OCI-M2 (cell line): ENCODE data around the gene TTC34.

Experiments
- DNase-seq: peaks from one replicate; lab custom pipeline; 2025; ENCODE audit not compliant: unreplicated experiment; lab: John Stamatoyannopoulos, UW

The TTC34 gene

DNA sequence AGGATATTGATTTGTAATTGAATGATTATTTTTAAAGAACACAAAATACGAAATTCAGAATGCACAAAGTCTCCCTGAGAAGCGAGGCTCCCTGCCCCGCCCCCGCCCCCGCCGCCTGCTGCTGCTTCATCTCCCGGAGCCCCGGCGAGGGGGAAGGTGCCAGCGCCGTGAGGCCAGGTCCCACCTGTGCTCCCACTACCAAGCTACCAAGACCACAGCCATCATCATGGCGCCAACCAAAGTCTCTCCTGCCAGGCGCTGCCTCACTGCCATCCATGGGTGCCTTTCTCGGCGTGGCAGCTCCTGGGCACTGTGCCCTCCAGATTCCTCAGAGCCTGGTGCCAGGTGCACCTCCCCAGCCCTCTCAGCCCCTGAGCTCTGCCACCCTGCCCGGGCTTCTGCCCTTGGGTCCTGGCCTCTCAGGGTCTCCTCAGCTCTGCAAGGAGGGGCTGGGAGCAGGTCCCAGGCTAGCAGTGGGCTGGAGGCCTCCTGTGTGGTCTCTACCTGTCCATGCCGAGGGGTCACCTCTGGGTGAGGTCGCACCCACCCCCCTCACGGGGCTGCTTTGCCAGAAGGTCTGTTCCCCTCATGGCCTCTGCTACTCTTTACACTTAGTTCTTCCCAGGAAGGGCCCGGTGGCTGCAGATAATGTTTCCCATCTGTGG is 29.4 kb upstream of the TTC34 start:
- DNase-seq, result no peak

DNA sequence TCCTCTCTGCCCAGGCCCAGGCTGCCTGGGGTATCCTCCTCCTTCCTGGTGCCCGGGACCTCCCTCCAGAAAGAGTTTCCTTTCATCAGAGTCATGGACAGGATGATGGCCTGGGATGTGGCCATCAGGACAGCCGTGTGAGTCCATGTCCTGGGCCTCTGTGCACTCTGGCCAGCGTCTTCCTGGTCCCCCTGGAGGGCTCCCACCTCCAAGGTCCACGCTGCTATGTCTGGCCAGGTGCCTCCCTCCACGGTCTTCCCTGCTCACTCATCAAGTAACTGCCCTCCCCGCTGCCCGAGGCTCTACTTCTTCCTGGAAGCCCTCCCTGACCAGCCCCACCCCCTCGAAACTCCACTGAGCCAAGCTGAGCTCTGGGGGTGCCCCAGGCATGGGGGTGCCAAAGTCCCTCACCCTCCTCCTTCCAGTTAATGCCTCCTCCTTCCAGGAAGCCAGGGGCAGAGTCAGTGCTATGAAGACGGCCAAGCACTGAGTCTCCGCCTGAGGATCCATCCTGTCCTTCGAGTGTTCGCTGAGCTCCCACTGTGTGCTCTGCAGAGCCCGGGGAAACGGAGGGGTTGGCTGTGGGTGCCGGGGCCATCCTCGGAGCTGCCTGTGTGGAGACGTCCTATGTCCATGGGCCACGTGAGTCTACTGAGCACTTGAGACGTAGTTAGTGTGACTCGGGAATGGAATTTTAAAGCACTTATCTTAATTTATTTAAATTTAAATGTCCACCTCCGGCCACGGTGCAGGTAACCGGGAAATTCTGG is 28.5 kb upstream of the TTC34 start:
- no peak for DNase-seq

DNA sequence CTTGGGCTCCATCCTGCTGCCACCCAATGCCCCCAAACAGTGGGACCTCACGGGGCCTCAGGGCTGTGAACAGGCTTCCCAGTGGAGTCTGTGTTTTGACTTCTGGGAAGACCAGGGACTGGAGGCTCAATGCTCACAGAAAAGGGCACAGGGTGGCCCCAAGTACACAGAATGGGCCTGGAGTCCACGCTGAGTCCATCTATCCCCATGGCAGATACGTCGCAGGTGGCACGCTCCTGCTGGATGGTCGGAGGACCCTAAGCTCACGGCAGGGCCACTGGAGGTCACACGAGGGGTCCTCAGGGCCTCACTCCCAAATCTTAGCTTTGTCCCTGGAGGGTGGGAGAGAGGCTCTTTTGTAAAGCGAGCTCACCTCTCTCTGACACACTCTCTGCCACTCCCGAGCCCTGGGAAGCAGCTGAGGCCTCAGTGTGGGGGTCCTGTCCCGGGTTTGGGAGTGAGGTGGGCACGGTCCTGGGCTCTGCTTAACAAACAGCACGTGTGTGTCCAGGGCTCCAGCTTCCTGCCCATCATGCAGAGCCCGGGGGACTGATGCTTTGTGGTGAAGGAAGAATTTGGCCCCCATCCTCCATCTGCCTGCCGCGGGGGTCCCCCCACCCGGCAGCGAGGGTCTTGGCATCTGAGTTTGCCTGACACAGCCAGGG is 27.2 kb upstream of the TTC34 start:
- DNase-seq, result no peak

DNA sequence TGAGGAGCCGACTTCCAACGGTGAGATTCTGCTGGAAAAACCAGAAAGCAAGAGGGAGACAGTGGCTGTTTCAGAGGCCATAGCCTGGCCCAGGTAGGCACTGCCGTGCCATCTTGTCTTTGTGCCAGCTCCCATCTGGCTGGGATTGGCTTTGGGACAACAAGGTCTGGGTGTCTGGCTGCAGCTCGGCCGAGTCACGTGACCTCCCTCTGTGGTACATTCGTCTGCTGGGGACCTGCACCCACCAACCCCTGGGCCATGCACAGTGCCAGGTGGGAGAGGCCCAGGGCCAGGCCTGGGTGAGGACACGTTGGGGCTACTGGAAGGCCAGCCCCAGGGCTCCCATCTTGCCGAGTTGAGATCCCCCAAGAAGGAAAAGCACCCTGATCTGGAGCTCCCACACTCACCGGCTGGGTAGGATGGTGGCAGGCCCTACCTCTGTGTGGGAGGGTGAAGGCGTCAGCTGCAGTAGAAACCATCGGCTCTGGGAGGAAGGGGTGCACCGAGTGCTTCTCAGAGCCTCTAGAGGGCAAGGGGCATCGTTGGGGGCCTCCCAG is 25.3 kb upstream of the TTC34 start:
- DNase-seq, result no peak

DNA sequence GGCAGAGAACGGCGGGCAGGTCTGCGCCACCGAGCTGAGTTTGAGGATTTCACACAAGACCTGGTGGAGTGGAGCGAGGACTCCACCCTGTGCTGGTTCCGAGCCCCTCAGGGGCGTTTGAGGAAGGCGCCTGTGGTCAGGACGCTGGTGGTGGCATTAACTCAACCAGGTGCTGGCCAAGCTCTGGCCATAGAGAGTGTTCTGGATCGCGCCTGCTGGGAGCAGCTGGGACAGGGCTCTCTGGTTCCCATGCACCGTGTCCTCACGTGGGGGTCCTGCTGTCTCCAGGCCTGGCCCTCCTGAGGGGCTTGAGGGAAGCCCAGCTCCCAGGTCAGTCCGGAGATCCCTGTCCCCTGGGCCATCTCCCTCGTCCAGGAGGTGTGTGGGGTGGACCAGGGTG is 24.8 kb upstream of the TTC34 start:
- no peak for DNase-seq

DNA sequence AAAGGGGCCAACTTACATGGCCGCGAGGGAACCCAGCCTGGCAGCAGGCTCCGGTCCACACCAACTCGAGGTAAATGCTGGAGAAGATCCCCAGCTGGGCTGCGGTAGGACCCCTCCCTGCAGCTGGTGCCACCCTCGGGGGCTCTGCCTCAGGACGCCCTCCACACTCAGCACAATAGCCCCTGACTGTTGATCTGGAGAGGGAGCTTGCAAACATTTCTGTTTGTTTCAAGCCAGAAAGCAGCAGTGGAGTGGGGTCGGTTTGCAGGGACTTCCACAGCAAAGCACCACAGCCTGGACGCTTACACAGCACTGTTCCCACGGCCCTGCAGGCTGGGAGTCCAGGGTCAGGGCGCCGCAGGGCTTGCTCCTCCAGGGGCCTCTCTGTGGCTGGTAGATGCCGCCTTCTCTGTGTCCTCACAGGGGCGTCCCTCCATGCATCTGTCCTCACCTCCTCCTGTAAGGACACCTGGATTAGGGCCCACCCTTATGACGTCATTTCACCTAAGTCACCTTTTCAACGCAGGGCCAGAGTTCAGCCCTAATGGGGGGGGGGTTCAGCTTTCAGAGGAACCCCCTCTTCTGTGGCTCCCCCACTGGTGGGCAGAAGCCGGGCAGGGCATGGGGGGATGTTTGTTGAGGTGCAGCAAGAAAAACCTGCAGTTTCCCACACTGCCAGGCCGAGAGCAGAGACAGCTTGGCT is 24.1 kb upstream of the TTC34 start:
- no peak for DNase-seq

DNA sequence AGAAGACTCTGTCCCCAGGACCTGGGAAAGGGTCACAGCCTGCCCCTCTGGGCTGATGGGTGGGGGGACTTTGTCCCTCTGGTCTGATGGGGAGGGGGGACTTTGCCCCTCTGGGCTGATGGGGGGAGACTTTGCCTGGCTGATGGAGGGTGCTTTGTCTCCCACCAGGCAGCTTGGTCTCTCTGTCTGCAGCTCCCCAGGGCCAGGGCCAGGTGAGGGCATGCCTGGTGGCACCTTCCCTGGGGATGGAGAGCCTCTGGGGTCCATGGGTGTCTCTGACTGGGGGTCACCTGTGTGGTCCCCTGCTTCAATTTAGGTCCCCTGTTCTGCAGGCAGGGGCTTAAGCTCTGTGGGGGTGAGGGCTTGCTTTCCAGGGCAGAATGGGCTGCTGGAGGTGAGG is 23.5 kb upstream of the TTC34 start:
- no peak for DNase-seq

DNA sequence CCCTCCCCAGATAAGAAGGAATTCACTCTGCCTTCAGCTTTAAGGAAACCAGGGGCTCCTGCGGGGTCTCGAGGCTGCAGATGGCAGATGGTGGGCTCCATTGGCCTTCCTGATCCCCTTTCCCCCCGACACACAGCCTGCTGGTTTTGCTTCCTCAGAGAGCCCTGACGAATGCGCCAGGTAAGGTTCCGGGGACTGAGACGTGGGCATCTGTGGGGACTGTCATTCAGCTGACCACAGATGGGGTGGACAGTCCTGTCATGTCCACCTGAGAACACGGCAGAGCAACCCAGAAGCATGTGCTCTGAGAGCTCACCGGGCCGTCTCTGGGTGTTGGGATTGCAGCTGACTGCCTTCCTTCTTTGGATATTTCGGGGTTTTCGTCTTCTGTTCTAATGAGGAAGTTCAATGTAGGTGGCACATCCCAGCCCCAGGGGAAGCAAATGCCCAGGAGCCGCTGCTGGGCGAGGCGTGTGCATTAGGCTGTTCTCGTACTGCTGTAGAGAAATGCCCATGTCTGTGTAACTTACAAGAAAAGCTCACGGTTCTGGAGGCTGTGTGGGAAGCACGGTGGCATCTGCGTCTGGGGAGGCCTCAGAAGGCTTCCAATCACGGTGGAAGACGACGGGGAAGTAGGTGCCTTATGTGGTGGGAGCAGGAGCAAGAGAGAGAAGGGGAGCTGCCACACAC is 22.6 kb upstream of the TTC34 start:
- no peak for DNase-seq

DNA sequence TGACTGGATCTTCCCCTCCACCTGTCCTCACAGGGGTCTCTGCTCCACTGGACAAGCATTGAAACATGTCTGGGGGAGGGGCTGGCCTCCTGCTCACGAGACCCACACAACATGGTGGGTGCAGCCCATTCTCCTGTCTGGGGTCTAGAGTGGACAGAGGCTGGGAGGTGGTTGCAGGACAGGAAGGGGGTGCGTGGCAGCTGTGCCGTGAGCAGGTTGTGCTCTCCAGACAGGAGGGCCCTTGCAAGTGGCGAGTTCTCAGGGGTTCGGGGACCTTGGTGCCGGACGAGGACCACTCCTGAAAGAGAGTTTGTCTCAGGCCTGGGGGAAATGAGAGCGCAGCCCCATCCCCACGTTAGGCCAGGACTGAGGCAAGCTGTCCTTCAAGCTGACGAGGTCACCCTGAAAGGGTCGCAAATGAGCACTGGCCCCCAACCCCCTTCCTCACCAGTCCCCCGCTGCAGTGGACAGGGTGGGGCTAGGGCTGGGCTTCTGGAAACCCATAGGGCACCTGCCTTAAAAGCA is 21.2 kb upstream of the TTC34 start:
- DNase-seq, result no peak

DNA sequence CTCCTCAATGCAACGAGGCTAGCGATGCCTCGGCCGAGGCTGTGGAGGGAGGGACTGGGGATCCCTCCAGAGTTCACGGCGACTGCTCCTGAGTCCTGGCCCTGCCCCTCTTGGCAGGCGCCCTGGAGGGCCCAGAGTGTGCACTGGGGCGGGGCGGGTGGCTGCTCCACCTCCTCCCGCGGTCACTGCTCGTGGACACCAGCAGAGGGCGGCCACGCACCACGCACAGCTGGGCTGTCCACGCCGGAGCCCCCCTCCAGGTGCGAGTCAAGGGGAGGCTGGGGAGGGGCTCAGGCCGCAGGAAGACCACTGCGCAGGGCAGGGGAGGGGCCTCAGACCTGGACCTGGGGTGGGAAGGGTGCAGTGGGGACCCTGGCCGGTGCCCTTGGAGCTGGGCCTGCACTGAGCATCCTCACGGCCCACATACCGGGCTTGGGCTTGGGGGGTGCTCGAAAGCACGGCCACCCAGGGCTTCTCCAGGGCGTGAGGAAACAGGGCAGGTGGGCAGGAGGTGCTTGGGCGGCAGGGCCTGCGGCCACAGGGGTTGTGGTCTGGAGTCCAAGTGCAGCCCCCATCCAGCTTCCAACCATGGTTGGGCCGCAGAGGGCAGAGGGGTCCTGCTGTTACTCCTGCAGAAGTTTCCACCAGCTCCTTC is 20.6 kb upstream of the TTC34 start:
- DNase-seq, result no peak

DNA sequence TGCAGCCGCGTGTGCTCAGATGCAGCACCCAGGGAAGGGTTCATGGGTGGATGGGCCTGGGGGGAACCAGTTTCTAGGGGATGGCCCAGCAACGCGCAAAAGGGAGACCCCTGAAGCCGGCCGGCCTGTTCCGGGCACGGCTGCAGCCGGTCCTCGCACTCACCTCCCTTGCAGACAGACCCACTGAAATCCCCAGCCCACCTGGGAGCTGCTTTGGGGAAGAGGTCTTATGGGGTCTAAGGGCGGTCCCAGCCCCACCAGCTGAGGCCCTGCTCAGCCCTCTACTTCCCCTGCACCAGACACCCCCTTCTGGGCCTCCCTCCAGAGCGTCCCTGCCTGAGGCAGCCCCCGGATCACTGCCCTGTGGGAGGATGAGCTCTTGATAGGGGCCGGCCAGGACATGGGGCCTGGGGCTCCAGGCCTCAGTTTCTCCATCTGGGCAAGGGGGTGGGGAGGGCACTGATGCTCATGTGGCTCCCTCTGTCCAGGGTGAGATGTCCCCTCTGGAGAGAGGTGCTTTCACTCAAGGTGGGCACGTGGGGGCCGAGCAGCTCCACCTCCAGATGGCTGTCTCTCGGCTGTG is 20.0 kb upstream of the TTC34 start:
- no peak for DNase-seq

DNA sequence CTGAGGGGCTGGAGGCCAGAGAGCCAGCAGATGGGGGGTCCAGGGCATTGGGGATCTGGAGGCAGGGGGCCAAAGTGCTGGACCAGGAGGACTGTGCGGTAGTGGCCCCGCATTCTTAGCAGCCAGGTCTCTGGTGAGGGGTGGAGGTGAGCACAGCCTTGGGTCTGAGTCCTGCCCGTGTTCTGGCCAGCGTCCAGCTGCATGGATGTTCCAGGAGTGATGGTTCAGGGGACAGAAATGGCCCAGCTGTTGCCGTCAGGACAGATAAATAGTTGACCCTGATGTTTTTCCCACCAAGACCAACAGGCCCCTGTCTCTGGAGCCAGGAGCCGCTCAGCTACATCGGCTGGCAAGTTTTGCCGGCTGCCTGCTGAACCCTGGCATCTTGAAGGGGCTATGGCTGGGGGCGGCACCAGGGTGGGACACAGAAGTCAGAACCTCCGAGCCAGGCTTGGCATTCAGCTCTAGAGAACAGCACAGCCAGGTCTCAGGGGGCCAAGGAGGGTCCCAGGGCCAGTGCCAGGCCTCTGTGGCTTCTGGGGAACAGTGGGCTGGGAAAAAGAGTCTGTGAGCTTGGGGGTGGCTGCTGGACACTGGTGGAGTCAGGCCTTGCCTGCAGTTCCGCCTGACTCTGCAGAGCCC is 19.4 kb upstream of the TTC34 start:
- DNase-seq, result no peak

DNA sequence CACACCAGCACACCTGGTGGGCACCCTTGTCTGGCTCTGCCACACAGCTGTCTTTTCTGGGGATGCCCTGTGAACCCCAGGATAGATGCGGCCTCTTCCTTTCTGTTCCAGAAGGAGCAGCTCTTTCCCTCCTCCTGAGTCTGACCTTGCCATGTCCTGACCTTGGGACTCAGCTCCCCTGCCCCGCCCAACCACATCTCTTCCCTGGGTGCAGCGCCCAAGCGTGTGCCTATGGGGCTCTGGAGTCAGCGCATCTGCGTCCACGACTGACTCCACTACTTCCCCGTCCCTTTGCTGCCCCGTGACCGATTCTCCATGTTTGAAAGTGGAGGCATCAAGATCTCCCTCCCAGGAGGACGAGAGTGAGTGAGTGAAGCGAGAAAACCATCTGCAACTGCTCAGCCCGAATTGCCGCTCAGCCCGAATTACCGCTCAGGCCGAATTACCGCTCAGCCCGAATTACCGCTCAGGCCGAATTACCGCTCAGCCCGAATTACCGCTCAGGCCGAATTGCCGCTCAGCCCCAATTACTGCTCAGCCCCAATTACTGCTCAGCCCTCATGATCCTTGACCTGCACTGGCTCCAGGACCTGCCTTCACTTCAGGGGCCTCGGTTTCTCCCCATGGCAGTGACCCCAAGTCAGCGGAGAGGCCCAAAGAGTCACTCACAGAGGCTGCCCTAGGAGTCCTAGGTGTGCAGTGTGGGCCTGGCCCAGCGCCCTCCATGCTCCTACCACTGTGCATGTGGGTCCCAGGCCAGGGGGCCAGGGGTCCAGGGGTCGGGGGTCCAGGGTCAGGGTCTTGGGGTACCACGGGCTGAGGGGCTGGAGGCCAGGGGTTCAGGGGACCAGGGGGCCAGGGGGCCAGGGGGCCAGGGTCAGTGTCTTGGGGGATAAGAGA is 18.6 kb upstream of the TTC34 start:
- no peak for DNase-seq

DNA sequence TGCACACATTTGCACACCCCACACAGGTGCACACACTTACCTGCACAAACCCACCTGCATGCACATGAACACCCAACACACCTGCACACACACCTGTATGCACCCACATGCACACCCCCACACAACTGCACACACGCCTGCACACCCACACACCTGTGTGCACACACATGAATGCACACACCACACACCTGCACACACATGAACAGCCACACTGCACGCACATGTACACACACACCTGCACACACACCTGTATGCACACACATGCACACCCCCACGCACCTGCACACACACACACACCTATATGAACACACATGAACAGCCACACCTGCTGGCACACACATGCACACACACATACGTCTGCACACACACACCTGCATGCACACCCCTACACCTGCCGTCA is 17.9 kb upstream of the TTC34 start:
- no peak for DNase-seq

DNA sequence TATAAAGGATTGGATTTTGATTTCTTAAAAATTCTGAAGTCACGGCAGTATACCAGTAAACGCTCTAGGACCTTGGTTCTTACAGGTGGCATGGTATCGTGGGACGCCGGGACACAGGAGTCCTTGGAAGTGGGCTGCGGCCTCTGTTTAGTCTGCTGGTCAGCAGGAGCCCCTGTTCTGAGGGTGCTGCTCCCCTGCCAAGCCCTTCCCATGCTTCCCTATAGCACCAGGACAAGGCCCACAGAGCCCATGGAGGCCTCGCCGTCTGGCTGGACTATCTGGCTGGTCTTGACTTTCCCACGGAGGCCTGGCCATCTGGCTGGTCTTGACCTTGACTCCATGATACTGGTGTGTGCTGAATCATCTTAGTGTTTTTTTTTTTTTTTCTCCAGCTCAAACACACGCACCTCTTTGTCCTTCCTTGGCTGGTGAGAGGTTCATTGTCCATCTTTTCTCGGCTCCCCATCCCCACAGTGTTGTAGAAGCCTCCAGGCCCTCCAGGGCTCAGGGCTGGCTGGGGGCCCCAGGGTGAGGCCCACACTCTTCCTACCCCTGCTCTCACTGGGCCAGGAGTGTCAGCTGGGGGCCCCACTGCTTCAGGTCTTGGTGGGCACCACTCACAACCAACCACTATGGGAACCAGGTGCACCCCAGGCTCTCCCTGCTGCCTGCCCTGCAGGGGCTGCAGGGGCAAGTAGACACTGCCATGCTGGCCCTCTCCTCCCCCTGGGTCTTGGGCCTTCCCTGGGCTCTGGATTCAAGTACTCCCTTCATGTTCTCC is 16.5 kb upstream of the TTC34 start:
- no peak for DNase-seq

DNA sequence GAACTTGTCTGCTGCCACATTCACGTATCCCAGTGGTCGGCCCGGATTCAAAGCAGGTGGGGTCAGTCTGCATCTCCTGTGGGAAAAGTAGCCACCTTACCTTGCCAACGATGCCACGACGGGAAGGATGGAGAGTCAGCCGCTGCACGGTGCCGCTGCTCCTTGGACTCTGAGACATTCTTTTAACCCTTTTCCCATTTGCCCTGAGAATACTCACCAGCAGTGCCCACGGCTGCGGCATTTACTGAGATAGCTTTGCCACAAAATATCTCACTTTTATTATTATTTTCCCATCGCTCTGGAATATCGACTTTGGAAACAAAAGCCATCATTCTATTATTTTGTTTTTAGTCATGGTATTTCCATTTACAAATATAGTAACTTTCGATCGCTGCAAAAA is 15.3 kb upstream of the TTC34 start:
- no peak for DNase-seq

DNA sequence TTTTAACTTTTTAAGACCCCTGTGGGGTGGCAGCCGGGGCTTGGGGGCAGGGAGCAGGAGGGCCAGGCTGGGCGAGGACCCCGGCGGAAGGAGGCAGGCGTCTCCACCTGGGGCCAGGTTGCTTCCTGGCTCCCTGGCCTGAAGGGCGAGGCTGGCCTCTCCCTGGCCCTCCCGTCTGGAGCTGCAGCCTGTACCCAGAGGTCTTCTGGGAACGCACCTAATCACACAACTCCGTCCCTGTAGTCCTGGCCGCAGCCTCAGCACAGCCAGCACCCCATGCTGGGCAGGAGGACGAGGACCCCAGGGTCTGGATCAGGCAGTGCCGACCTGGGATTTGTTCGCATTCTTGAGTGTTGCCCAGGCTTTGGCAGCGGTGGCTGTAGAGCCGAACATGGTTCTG is 14.1 kb upstream of the TTC34 start:
- DNase-seq, result no peak
